NOMO-1 treated with DMSO at 0.1 percent for 48 hours (cell line): Measurements from ENCODE around the gene TMTC4.
"Not testable (repeated sequence)": the region's sequence is repeated elsewhere in the genome, so short reads cannot be mapped to it uniquely, and the experiment has no call there.

Experiments
- DNase-seq: peaks from one replicate; lab custom pipeline; 2025; ENCODE audit not compliant: unreplicated experiment; lab: John Stamatoyannopoulos, UW

The TMTC4 gene

DNA sequence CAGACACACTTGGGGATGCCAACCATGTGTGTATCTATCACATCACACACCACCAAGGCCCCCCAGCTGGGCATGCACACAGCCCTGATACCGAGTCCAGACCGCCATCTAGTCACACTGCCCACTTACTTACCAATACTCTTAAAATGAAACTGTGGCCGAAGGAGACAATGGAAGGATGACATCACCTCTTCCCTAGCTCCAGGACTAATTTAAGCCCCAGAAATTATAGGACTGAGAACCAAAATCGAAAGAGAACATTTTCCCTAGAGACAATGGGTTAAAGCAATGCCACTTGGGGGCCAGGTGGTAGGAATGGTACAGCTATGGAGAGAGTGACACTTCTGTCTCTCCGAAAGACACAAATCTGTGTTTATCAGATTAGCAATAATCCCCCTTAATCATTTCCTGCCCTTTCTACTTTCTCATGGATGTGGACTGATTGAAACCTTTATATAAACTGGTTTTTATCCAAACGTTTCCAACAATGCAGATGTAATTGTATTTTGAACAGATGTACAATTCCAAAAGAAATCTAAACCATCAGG, 85.3 kb downstream of the TMTC4 start:
- no peak for DNase-seq

GRCh38 chr13:100588331-100589177, 86.0 kb downstream of the TMTC4 start, which contains the start of gene GGACT:
Gene GGACT, minus strand, starts transcription at chr13:100588789. Its CDS starts 56,198 bp downstream, at chr13:100532591.
- DNase-seq = peak; percentile 61

GRCh38 chr13:100584896-100585295, 89.7 kb downstream of the TMTC4 start:
- no peak for DNase-seq

DNA sequence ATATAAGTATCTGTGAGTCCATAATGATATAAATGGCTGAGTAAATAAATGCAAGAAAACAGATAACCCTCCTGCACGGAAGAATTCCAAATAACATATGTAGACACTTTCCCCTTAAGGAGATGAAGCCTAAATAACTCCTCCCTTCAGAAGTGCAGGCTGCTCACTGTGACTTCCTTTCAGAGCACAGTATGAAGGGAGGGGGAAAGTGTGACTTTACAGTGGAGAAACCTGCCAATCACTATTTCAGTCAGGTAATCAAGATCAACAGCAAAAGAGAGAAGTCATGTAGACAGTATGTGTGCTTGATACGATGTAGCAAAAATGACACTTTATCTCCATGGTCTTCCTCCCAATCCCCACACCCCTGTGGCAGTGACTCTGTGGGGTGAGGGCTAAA, 93.1 kb downstream of the TMTC4 start:
- no peak for DNase-seq

GRCh38 chr13:100581030-100581429, 93.6 kb downstream of the TMTC4 start:
- no peak for DNase-seq

DNA sequence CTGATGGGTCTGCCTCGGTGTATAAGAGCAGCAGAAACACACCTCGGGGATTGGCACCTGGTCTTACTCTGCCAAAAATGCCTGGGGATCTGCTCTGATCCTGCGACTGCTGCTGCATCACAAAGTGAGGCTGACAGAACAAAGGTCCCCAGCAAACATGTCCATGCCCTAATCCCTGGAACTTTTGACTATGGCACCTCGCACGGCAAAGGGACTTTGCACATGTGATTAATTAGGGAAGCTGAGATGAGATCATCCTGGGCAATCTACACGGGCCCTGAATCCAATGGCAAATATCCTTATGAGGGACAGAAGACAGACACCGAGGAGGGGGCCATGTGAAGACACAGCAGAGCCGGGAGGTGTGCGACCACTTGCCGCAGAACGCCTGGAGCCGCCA, 94.5 kb downstream of the TMTC4 start:
- DNase-seq = no peak

- DNase-seq = not testable (repeated sequence)
These were observed 97.4 kb downstream of the TMTC4 start for GRCh38 chr13:100577239-100577638.

GRCh38 chr13:100573121-100573520, 101.5 kb downstream of the TMTC4 start:
- DNase-seq = peak; percentile 44

DNA sequence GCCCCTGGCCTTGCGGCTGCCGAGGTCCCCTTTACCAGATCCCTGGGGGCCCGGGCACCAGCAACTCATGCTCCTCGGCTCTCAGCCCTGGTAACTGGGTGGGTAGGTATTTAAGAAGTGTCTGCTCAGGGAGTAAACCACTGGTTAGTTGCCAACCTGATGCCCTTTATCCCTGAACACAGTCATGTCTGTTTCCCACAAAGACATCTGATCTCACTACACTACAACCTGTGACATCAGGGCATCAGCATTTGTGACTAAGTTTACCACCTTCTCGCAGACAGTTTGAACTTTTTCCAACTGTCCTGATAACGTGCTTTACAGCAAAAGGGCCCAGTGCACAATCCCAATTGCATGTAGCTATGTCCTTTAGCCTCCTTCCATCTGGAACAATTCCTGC, 108.1 kb downstream of the TMTC4 start:
- DNase-seq = no peak

- DNase-seq = no peak
These were observed 109.3 kb downstream of the TMTC4 start for GRCh38 chr13:100565286-100565685.

DNA sequence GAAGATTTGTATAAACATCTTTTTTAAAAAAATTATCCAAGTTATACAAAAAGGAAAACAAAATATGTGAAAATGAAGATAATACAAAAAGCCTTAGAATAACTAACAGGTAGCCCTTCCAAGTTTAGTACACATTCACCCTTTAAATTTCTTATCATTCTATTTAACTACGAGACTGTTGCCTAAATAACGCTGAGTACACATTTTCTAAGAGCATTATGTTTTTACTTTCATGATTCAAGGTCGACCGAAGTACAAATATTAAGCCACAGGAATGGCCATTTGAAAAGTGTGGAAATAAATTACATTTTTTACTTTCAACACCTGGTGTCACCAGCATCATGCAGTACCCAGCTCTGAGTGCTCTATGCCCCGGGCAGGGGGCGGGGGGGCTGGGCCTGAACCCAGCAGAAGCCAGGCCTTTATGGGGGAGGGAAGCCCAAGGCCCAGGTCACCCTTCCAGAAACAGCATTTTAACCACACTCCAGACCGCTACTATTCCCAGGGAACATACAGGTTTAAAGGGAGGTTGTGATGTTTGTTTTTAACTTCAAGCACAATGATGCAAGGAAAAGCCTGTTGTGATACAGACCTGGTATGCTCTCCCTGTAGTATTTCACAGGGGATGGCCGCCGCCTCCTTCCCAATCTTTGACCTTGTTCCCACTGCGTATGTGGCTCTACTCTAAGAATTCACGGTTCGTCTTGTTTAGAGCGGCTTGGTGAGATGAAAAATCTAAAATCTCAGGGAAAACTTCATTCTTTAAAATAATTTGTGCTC, 110.0 kb downstream of the TMTC4 start:
- no peak for DNase-seq

- no peak for DNase-seq
These were observed 110.8 kb downstream of the TMTC4 start for GRCh38 chr13:100563779-100564178.

GRCh38 chr13:100561599-100562204, 112.9 kb downstream of the TMTC4 start:
- no peak for DNase-seq

DNA sequence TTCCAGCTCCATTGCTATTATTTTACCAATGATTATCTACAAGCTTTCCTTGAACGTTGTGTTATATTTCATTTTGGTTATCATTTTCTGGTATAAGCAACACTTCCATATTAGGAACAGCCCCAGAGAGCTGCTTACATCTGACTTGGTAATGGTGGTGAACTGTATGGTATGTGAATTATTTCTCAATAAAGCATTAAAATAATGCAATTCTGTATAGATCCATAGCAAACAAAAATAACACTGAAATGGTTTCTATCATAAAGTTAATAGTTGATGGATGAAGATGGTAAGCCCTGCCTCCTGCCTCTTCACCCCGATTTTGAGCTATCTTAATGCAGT, 113.5 kb downstream of the TMTC4 start:
- no peak for DNase-seq

GRCh38 chr13:100560498-100561157, 114.0 kb downstream of the TMTC4 start:
- DNase-seq = no peak

- no peak for DNase-seq
These were observed 114.7 kb downstream of the TMTC4 start for GRCh38 chr13:100559886-100560285.
